Kidney glomerular epithelial cell (primary cell): ENCODE data around the gene SORCS3.

ENCODE experiments used
- DNase-seq: peaks from one replicate; lab custom pipeline; 2025; lab: John Stamatoyannopoulos, UW

Gene SORCS3

DNA sequence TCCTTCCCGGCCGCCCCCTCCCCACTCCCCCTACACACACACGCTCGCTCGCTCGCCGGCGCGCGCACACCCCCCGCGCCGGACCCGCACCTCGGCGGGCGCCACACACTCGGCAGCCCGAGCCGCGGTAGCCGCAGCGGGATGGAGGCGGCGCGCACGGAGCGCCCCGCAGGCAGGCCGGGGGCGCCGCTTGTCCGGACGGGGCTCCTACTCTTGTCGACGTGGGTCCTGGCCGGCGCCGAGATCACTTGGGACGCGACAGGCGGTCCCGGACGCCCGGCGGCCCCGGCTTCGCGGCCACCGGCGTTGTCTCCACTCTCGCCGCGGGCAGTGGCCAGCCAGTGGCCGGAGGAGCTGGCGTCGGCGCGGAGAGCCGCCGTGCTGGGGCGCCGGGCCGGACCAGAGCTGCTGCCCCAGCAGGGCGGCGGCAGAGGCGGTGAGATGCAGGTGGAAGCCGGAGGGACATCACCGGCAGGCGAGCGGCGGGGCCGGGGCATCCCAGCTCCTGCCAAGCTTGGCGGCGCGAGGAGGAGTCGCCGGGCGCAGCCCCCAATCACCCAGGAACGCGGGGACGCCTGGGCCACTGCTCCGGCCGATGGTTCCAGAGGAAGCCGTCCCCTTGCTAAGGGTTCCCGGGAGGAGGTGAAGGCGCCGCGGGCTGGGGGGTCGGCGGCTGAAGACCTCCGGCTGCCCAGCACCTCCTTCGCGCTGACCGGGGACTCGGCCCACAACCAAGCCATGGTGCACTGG is at the start of gene SORCS3:
TSS of gene SORCS3 (plus strand) at position 104 of the 750 bp plus-strand sequence.
- no peak for DNase-seq

DNA sequence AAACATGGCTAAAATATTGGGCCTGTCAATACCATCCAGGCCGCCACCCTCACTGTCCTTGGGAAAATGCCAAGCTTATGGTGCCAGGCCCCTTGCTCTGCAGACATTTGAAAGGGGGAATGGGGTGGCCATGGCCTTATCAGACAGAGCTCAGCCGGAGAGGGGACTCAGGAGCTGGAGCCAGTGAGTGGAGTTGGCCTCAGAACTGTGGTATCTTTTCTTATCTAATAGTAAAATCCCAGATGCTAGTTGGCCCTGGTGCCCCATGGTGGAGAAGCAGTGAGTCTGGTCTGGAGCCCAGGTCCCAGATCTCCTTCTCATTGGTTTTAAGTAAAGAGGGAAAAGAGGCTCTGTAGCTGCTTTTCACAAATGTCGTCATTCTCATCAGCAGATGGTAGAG is 49.6 kb upstream of the SORCS3 start:
- DNase-seq: no peak

DNA sequence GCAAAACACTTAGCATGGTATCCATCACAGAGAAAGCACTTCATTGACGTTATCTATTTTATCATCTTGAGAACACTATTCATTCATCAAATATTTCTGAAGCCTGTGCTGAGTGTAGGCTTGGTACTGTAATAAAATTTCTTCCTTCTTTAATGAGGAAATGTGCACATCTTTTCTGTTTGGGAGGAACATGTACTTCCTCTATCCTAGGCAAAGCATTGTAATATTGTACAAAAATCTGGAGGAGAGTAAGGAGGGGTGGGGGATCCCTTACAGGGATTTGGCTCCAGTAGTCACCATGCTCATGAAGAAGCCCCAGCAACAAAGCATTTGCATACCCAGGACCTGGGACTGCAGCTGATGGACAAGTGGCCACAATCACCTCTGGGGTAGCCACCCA is 39.9 kb upstream of the SORCS3 start:
- no peak for DNase-seq

DNA sequence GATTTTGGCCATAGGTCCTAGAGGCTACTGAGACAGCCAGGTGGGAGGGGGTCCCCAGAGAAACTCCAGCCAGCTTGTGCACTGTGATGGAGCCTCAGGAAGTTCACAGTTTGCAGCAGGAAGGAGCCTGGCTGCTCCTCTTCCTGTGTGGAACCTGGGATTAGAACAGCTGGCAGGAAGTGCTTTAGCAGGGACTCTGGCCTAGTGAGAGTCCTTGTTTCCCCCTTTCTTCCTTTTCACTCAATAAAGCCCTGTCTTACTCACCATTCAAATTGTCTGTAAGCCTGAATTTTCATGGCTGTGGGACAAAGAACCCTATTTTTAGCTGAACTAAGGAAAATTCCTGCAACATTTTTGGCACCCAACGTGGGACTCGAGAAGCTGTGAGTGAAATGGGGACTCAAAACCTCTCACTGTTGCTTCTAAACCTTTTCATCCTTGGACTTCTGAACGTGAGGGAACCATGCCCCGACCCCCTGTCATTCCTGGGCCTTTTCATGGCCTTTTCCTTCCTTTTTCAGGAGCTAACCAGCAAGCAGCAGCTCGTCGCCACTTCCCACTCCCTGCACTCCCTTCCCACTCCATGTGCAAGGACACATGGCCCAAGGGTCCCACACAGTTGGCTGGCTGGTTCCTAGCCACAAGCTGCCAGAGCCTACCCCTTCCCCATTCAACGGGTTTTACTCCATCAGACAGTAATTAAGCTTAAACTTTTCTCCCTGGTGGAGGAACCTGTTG is 32.8 kb upstream of the SORCS3 start:
- DNase-seq: no peak

DNA sequence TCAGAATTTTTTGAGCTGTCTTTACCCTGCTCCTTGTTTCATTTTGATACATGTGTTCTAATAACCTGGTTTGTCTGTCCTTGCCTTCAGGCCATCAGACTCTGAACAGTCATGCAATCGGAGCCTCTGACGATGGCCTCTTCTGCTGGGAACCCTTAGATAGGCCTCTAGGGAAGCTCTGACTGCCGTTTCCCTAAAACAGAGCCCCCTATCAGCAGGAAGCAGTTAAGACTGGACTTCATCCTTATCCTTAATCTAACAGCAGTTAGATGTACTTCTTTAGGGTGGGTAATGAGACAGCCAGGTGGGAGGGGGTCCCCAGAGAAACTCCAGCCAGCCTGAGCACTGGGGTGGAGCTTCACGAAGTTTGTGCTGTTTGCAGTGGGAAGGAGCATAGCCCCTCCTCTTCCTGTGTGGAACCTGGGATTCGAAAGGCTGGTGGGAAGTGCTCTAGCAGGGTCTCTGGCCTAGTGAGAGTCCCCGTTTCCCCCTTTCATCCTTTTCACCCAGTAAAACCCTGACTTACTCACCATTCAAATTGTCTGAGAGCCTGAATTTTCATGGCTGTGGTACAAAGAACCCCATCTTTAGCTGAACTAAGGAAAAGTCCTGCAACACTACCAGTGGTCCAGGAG is 28.4 kb upstream of the SORCS3 start:
- no peak for DNase-seq

DNA sequence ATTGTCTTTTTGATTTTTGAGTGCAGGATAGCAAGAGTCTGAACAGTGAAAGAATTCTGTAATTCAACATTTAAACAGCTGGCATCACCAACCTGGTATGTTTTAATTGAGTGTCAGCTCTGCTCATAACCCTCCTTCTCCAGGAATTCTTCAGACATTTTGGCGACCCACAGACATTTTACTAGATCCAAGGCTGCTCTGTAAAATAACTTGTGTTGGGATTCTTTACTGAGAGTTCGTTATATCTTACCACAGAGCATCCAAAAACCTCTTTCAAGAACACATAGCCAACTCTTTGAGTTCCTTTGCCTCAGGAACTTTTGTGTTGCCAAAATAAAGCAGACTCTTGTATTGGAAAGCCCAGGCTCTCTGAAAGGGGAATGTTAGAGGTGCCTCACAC is 27.7 kb upstream of the SORCS3 start:
- DNase-seq: no peak

GRCh38 chr10:104614245-104614831 is 26.8 kb upstream of the SORCS3 start:
- no peak for DNase-seq

- DNase-seq: no peak
Measured at GRCh38 chr10:104615136-104615535, 26.0 kb upstream of the SORCS3 start.

DNA sequence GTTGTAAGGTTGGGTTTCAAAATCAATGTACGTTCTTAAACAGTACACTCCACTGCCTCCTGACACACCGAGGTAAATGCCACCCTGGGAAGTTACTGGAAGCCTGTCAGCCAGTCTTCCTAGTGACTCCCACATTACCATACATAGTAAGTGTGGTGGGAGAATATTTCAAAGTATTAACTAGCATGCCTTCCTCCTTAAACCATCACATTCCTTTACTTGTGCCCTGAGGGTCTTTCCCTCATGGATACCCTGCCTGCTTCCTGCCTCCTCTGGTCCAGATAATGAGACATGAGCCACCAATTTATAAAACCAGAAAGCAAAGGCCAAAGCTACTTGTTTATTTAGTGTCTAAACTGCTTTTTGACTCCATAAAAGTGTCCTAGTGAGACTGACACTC is 23.3 kb upstream of the SORCS3 start:
- DNase-seq: no peak

GRCh38 chr10:104622175-104622574 is 18.9 kb upstream of the SORCS3 start:
- DNase-seq: no peak

- DNase-seq: no peak
Measured at GRCh38 chr10:104622598-104623209, 18.4 kb upstream of the SORCS3 start.

GRCh38 chr10:104630731-104631130 is 10.4 kb upstream of the SORCS3 start:
- no peak for DNase-seq

DNA sequence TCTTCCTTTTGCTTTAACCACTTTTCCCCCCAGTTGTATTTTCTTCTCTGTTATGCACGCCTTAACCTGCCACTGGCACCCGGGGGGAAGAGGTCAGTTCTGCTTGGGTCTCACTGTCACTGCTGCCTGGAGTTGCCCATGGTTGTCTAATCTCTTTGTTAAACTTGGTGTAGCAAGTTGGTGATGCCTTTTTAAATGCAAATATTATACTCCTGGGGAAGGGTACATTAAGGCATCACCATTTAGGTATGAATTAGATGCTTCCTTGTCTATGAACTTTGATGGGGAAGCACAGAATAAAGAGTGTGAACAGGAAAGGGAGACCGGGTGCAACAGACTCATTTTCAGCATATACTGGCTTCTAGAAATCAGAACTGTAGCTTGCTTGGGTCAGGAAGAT is 9.1 kb upstream of the SORCS3 start:
- DNase-seq: no peak

DNA sequence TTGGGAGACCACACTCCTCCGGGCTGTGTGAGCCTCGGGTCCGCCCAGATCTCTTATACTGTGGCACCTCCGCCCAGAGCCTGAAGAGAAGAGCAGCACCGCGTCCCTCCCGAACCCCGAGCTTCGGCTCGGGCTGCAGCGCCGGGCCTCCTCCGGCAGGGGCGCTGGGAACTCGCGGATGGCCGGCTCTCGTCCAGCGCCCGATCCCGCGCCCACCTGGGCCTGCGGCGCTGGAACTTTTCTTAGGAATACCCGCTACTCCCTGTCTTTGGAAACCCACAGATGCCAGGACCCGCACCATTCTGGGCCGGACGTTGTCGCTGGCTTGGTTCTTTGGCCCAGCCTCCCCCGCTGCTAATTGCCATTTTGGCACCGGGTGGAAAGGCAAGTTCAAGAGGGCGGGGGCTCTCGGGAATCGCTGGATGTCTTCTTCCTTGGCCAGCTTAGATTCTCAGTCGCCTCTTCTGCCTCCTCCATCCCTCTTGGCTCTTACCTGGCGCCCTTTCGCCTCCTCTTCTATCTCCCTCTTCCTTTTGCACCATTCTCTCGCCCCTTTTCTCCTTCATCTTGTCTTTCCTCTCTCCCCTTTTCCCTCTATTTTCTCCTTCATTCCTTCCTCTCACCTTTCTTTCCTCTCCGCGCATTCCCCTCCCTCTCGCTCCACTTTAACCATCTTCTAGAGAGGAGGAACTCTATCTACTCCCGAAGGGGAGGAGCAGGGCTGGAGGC is 2.1 kb upstream of the SORCS3 start:
- DNase-seq: no peak

DNA sequence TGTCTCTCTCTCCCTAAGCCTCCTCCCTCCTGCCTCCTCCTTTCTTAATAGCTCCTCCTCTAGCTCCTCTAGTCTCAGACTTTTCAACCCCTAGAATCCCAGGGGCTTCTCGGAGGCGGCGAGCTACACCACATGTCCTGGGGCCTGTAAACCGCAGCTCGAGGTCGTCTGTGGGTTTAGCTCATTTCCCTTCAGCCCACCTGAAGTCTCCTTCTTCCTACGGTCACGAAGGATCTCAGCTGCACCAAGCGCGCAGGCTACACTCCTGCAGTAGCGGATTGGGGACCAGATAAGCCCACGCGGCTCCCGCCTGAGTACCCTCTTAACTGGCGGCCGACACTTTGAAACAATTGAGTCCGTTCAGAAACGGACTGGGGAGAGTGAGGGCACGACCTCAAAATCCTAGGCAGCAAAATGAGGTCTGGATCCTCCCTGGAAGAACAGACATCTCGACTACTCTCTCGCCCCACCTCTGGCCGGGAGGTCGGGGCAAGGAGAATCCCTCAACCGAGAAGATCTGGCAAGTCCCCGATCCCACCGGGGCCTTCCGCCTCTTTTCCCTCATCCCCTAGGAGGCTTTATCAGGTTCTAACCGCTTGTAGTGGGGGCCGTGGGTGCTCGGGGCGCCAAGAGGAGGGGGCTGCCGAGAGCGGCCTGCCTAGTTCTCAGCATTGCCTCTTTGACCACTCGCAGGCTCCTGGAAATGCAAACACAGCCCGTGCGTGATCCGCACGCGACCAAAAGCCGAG is 1.3 kb upstream of the SORCS3 start:
- no peak for DNase-seq

- no peak for DNase-seq
Measured at GRCh38 chr10:104640339-104641186, 527 bp upstream of the SORCS3 start.

- no peak for DNase-seq
Measured at GRCh38 chr10:104641937-104642657, 1.0 kb downstream of the SORCS3 start.

DNA sequence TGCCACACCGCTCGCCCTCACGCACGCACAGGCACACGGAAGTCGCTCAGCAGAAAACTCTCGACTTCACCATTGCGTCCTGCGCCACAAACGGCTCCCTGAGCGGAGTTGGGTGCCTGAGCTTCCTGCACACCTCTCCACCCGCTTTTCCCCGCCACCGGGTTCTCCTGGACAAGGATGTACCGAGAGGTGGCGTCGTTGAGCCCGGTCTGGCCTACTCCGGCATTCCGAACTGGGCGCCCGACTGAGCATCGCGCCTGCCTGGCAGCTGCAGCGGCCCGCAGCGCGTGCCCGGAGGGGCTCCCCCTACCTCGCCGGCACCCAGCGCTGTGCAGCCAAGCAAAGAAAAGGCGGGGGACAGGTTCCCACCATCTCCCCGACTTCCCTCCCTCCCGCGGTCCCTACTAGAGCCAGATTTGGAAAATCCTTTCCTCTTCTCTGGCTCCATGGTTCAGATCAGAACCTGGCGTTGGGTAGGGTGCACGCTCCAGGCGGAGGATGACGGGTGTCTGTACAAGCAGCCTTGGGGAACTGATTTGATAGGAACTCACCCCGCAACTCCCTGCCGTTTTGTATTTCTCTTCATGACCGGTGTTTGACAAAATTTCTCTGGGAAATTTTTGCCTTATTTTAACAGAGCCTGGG is 1.7 kb downstream of the SORCS3 start:
- DNase-seq: peak; percentile 21

DNA sequence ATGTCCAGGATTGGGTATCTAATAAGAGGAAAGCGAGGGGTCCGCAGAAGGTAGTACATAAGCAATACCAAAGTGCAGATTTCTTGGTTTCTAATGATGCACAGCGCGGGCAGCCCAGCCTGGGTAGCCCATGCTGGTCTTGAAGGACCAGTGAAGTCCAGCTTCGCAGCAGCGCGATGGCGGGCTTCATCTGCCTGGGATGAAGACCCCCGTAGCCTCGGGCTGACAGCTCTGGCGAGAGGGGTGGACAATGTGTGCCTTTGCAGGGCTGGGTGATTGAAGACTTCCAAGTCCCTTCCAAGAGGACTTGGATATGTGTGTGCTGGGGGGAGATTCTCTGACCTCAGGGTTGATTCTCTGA is 2.2 kb downstream of the SORCS3 start:
- no peak for DNase-seq
